Parathyroid adenoma (tissue), 2 donors: ENCODE results near the gene RLF.

Source experiments
- H2AFZ ChIP-seq: fragments of 300-600 bp; sonication (generic); one replicate; pipeline ENCODE4 v1.7.0; 2017; ENCODE audit warnings: antibody characterized with exemption, mild to moderate bottlenecking
- H3K27ac ChIP-seq: fragments of 300-600 bp; sonication (generic); one replicate; pipeline ENCODE4 v1.7.0; 2017
- H3K27me3 ChIP-seq: fragments of 300-600 bp; sonication (generic); one replicate; pipeline ENCODE4 v1.7.0; 2017; ENCODE audit warnings: low read length; ENCODE audit not compliant: control insufficient read depth, insufficient read depth
- H3K36me3 ChIP-seq: fragments of 300-600 bp; sonication (generic); one replicate; pipeline ENCODE4 v1.7.0; 2017; ENCODE audit warnings: low read length; ENCODE audit not compliant: control insufficient read depth, insufficient read depth
- H3K4me1 ChIP-seq: fragments of 300-600 bp; sonication (generic); one replicate; pipeline ENCODE4 v1.7.0; 2017; ENCODE audit warnings: control low read depth
- H3K4me2 ChIP-seq: fragments of 300-600 bp; sonication (generic); one replicate; pipeline ENCODE4 v1.7.0; 2017; ENCODE audit warnings: low read length
- H3K4me3 ChIP-seq: fragments of 300-600 bp; sonication (generic); one replicate; pipeline ENCODE4 v1.7.0; 2017; ENCODE audit warnings: low read depth, low read length
- H3K79me2 ChIP-seq: fragments of 300-600 bp; sonication (generic); one replicate; pipeline ENCODE4 v1.7.0; 2017; ENCODE audit warnings: control low read depth
- H3K9ac ChIP-seq: fragments of 300-600 bp; sonication (generic); one replicate; pipeline ENCODE4 v1.7.0; 2017; ENCODE audit warnings: mild to moderate bottlenecking
- H3K9me3 ChIP-seq: fragments of 300-600 bp; sonication (generic); one replicate; pipeline ENCODE4 v1.7.0; 2017; ENCODE audit warnings: low read length; ENCODE audit not compliant: control insufficient read depth
- TF ChIP-seq, protein P1 (sequence below): fragments of 300-600 bp; sonication (generic); IDR thresholded peaks from one replicate; pipeline ENCODE4 v1.7.0; 2017; ENCODE audit warnings: antibody characterized with exemption, mild to moderate bottlenecking
- donor health status: primary hyperparathyroidism.

Gene RLF

DNA sequence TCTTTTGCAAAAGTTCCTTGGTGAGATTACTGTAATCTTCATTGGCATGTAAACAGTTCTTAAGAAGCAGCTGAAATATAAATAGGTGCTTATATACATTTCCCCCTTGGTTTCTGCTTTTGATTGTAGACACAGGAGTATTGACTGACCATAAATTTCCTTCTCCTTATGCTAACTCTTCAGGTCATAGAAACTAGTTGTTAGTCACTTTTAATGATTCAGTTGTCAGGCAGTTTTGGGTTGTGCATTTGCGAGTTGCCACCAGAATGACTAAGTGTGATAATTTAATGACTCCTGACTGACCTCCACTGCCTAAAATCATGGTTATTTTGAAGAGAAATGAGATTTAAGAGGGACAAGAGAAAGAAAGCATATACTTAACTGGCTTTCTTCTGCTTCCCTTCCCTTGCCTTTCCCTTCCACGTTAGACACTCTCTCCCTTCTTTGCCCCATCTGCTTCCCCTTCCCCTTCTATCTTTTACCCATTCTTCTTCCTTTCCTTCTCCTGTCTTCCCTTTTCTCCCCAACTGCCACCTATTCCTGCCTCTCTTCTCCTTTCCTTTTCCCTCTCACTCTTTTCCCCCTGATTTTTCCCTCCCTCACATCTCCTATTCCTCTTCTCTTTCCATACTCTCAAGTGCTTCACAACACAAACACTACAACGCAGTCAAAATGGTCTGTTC, 109.1 kb downstream of the RLF start:
- Histone ChIP-seq H3K4me1 (no peaks in the 10 kb centered on the region), H3K79me2 (no peaks in the 10 kb centered on the region), H2AFZ (no peak overlapping the region), H3K4me3 (no peak overlapping the region), H3K36me3 (no peaks in the 10 kb centered on the region), H3K9me3 (no peaks in the 10 kb centered on the region), H3K27ac (no peak overlapping the region), H3K9ac (no peak overlapping the region), H3K4me2 (no peak overlapping the region), H3K27me3 (no peaks in the 10 kb centered on the region)
- TF ChIP-seq, protein P1, sequence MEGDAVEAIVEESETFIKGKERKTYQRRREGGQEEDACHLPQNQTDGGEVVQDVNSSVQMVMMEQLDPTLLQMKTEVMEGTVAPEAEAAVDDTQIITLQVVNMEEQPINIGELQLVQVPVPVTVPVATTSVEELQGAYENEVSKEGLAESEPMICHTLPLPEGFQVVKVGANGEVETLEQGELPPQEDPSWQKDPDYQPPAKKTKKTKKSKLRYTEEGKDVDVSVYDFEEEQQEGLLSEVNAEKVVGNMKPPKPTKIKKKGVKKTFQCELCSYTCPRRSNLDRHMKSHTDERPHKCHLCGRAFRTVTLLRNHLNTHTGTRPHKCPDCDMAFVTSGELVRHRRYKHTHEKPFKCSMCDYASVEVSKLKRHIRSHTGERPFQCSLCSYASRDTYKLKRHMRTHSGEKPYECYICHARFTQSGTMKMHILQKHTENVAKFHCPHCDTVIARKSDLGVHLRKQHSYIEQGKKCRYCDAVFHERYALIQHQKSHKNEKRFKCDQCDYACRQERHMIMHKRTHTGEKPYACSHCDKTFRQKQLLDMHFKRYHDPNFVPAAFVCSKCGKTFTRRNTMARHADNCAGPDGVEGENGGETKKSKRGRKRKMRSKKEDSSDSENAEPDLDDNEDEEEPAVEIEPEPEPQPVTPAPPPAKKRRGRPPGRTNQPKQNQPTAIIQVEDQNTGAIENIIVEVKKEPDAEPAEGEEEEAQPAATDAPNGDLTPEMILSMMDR, result no peak

DNA sequence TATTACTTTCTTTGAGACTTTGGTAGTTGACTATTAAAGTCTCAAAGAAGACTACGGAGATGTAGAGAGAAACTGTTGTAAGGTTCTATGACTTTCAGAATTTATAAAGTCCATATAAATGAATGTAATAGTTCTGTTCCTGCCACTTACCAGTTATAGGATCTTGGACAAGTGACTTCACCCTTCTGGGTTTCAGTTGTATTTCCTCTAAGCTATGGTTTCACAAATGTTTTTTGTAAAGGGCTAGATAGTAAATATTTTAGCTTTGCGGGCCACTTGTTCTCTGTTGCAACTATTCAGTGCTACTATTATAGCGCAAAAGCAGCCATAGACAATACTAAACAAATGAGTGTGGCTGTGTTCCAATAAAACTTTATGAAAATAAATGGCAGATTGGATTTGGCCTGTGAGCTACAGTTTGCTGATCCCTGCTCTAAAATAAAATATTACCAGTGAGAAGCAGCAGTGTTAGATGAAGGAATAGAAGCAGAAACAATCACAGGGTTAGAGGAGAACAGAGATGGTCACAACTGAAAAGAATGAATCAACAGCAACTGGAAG, 111.5 kb downstream of the RLF start:
- TF ChIP-seq, protein P1, result no peak
- Histone ChIP-seq H3K4me3 (no peak overlapping the region), H3K27me3 (no peaks in the 10 kb centered on the region), H3K79me2 (no peaks in the 10 kb centered on the region), H3K27ac (no peak overlapping the region), H2AFZ (no peak overlapping the region), H3K36me3 (no peaks in the 10 kb centered on the region), H3K4me1 (no peaks in the 10 kb centered on the region), H3K4me2 (no peak overlapping the region), H3K9ac (no peak overlapping the region), H3K9me3 (no peaks in the 10 kb centered on the region)

DNA sequence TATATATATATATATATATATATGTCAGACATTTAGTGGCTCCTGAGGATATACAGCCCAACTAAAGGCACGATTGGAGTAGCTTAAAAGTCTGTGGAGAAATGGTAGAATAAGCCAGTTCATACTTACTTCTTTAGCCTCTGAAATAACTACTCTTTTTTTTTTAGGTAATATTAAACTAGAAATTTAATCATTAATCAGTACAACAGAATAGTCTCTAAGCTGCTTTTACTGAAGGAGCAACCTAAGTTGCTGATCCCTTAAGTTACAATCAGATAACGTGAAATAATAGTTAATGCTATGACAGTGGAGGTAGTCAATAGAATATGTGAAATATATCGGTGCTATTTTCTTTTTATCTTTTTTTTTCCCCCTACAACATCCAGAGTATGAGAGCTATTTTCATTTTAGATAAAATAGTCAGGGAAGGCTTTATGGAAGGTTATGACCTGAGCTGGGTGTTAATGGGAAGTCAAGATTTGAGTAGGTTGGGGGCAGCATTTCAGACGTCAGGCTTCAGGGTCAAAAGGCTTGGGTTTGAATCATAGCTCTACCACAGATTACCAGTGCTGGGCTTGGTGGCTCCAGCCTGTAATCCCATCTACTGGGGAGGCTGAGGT, 112.5 kb downstream of the RLF start:
- no peaks in the 10 kb centered on the region for H3K27me3 ChIP-seq
- H3K27ac ChIP-seq, result no peak overlapping the region
- H3K36me3 ChIP-seq, result no peaks in the 10 kb centered on the region
- no peaks in the 10 kb centered on the region for H3K9me3 ChIP-seq
- no peak overlapping the region for H3K4me2 ChIP-seq
- H3K4me1 ChIP-seq, result no peaks in the 10 kb centered on the region
- no peak overlapping the region for H3K4me3 ChIP-seq
- TF ChIP-seq, protein P1, result no peak
- no peaks in the 10 kb centered on the region for H3K79me2 ChIP-seq
- no peak overlapping the region for H2AFZ ChIP-seq
- H3K9ac ChIP-seq, result no peak overlapping the region

DNA sequence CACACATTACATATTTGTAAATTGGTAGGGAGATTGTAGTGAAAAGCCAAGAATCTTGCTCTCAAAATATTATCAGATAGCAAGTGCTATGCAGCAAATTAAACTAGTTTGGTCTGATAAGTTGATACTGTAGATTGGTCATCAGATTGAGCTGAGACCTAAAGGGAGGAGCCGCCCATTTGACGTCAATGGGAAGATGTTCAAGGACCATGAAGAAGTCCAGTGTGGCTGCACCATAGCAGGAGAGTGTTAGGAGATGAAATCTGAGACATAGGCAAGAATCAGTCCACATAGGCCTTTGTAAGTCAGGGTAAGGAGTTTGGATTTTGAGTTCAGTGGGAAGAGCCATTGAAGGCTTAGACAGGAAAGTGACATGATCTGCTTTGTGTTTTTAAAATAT, 113.1 kb downstream of the RLF start:
- Histone ChIP-seq H3K36me3 (no peaks in the 10 kb centered on the region), H3K4me3 (no peak overlapping the region), H3K4me1 (no peaks in the 10 kb centered on the region), H3K9ac (no peak overlapping the region), H3K4me2 (no peak overlapping the region), H3K27ac (no peak overlapping the region), H3K79me2 (no peaks in the 10 kb centered on the region), H3K27me3 (no peaks in the 10 kb centered on the region), H2AFZ (no peak overlapping the region), H3K9me3 (no peaks in the 10 kb centered on the region)
- TF ChIP-seq, protein P1, result no peak
